OCI-LY7 (cell line): ENCODE results near the gene KCNH6. TPM values are rescaled to one million over a fixed set of nuclear protein-coding genes. Genes with fewer than 3 reads are reported as not detected.

ENCODE experiments used
- BruUV-seq: library from RNA; stranded (reverse); fragments of 400-500 nt; replicated peaks from 2 replicates; lab custom pipeline; 2021; lab: Mats Ljungman, UMichigan
- CTCF ChIA-PET: fragments of 300-600 bp; sonication (Branson Sonifier 250); formaldehyde crosslinking; loops from one replicate; lab custom pipeline; 2022; ENCODE audit warnings: antibody characterized with exemption; ENCODE audit not compliant: unreplicated experiment; lab: Charles Lee
- POLR2A ChIA-PET: fragments of 300-600 bp; sonication (Branson Sonifier 250); formaldehyde crosslinking; loops from one replicate; lab custom pipeline; 2022; ENCODE audit warnings: antibody characterized with exemption; lab: Charles Lee
- DNase-seq: peaks from one replicate; pipeline ENCODE4 v3.0.0-alpha.2; 2015; ENCODE audit warnings: low spot score
- H2AFZ ChIP-seq: fragments of 200-600 bp; sonication (generic), shearing (Covaris generic); 2 replicates; pipeline ENCODE4 v1.6.1; 2014; ENCODE audit warnings: mild to moderate bottlenecking, antibody characterized with exemption, low read length, moderate library complexity
- H3K27ac ChIP-seq: fragments of 200-600 bp; sonication (generic); 2 replicates; pipeline ENCODE4 v1.5.1; 2014; ENCODE audit warnings: mixed run types, low read depth, mild to moderate bottlenecking, moderate library complexity, low read length, inconsistent platforms; ENCODE audit not compliant: poor library complexity, severe bottlenecking
- H3K36me3 ChIP-seq: fragments of 200-600 bp; sonication (generic); 2 replicates; pipeline ENCODE4 v1.6.1; 2014; ENCODE audit warnings: mild to moderate bottlenecking, antibody characterized with exemption, low read length, moderate library complexity, mixed read lengths; ENCODE audit not compliant: insufficient read depth
- H3K4me1 ChIP-seq: fragments of 200-600 bp; sonication (generic); 2 replicates; pipeline ENCODE4 v1.5.1; 2014; ENCODE audit warnings: mild to moderate bottlenecking, low read length; ENCODE audit not compliant: insufficient read depth, poor library complexity, severe bottlenecking
- H3K4me2 ChIP-seq: fragments of 200-600 bp; sonication (generic); 2 replicates; pipeline ENCODE4 v1.6.1; 2014; ENCODE audit warnings: mild to moderate bottlenecking, low read length
- H3K4me3 ChIP-seq: fragments of 200-600 bp; sonication (generic); 2 replicates; pipeline ENCODE4 v1.5.1; 2014; ENCODE audit warnings: mild to moderate bottlenecking, low read depth, low read length; ENCODE audit not compliant: poor library complexity, severe bottlenecking
- H3K79me2 ChIP-seq: fragments of 200-600 bp; sonication (generic); 2 replicates; pipeline ENCODE4 v1.6.1; 2016; ENCODE audit warnings: low read depth, mild to moderate bottlenecking, low read length, moderate library complexity, mixed read lengths; ENCODE audit not compliant: insufficient read depth
- H3K9me2 ChIP-seq: fragments of 200-600 bp; sonication (generic); 2 replicates; pipeline ENCODE4 v1.6.1; 2016; ENCODE audit warnings: mild to moderate bottlenecking, low read length, mixed read lengths; ENCODE audit not compliant: insufficient read depth
- H3K9me3 ChIP-seq: fragments of 200-600 bp; sonication (generic); 2 replicates; pipeline ENCODE4 v1.6.1; 2014; ENCODE audit warnings: mild to moderate bottlenecking, mixed run types, low read length, mixed read lengths
- H4K20me1 ChIP-seq: fragments of 200-600 bp; sonication (generic); 2 replicates; pipeline ENCODE4 v1.6.1; 2014; ENCODE audit warnings: mild to moderate bottlenecking, antibody characterized with exemption, low read length, moderate library complexity, mixed read lengths; ENCODE audit not compliant: insufficient read depth
- EZH2phosphoT487 ChIP-seq: fragments of 200-600 bp; sonication (generic); IDR thresholded peaks from 2 replicates; pipeline ENCODE4 v1.6.1; 2018; ENCODE audit warnings: low read depth, borderline replicate concordance, mild to moderate bottlenecking, mixed run types, antibody characterized with exemption, low read length, moderate library complexity, mixed read lengths
- intact Hi-C: fragments of 100-400 bp; cut with micrococcal nuclease; formaldehyde crosslinking; loops from one replicate; pipeline ENCODE4 v1.10.0; 2022; ENCODE audit not compliant: unreplicated experiment
- small RNA-seq: library from RNA; depleted of rRNA; stranded (forward); fragments of <200 nt; gene quantifications from one replicate; pipeline ENCODE3, GENCODE V24; 2014
- total RNA-seq, 2 experiments: library from RNA; depleted of rRNA in 1 of 2; stranded (reverse); fragments of >200 nt in 1 of 2; shearing (Covaris generic) in 1 of 2; gene quantifications; 2 replicates each; pipeline ENCODE4 v1.2.3, GENCODE V29; 2014 to 2022
- TF ChIP-seq, protein P1 (sequence below): fragments of 200-600 bp; sonication (generic); conservative IDR thresholded peaks from 2 replicates; pipeline ENCODE4 v1.5.1; 2014; ENCODE audit warnings: mild to moderate bottlenecking, antibody characterized with exemption, low read length, moderate library complexity, mixed read lengths

The KCNH6 gene
- total RNA-seq, 2 experiments from 2014 or later, result not detected

DNA sequence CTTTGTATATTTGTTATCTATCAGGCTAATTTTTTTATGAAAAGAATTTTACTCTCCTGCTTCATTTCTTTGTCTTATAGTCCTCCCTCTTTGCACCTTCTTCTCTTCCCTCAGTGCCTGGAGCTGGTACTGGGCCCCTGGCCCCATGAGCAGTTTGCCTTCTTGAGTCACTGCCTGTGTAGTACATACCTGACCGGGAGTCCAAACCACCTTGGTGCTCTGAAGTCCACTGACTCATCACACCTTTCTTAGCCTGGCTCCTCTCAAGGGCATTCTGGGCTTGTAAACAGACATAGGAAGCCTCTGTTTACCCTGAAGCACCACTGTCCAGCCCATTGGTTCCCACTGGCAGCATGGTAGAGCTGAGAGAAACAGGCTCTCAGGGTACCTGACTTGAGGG is 66.5 kb downstream of the KCNH6 start:
- intact Hi-C loops, result no loop called here
- CTCF ChIA-PET, result no interaction called here
- Histone ChIP-seq H3K79me2 (no peaks in the 10 kb centered on the region), H3K9me2 (no peaks in the 10 kb centered on the region), H3K9me3 (no peaks in the 10 kb centered on the region), H3K27ac (no peak overlapping the region), H3K4me1 (no peaks in the 10 kb centered on the region), H3K36me3 (peaks cover 82% of the 10 kb centered on the region), H3K4me3 (no peak overlapping the region), H2AFZ (no peak overlapping the region), H4K20me1 (no peaks in the 10 kb centered on the region), H3K4me2 (no peak overlapping the region)
- no peak for TF ChIP-seq EZH2phosphoT487
- TF ChIP-seq, protein P1, sequence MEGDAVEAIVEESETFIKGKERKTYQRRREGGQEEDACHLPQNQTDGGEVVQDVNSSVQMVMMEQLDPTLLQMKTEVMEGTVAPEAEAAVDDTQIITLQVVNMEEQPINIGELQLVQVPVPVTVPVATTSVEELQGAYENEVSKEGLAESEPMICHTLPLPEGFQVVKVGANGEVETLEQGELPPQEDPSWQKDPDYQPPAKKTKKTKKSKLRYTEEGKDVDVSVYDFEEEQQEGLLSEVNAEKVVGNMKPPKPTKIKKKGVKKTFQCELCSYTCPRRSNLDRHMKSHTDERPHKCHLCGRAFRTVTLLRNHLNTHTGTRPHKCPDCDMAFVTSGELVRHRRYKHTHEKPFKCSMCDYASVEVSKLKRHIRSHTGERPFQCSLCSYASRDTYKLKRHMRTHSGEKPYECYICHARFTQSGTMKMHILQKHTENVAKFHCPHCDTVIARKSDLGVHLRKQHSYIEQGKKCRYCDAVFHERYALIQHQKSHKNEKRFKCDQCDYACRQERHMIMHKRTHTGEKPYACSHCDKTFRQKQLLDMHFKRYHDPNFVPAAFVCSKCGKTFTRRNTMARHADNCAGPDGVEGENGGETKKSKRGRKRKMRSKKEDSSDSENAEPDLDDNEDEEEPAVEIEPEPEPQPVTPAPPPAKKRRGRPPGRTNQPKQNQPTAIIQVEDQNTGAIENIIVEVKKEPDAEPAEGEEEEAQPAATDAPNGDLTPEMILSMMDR, result no peak
- no TSS peak for BruUV-seq
- POLR2A ChIA-PET, result no interaction called here
- no peak for DNase-seq

DNA sequence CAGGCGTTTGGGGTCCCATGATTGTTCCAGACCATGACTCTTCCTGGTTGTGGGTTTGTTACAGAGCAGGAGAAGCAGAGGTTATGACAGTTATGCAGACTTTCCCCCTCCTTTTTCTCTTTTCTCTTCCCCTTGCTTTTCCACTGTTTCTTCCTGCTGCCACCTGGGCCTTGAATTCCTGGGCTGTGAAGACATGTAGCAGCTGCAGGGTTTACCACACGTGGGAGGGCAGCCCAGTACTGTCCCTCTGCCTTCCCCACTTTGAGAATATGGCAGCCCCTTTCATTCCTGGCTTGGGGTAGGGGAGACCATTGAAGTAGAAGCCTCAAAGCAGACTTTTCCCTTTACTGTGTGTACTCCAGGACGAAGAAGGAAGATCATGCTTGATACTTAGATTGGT is 69.6 kb downstream of the KCNH6 start:
- no peak overlapping the region for H3K4me3 ChIP-seq
- peaks cover 58% of the 10 kb centered on the region for H3K36me3 ChIP-seq
- no peaks in the 10 kb centered on the region for H4K20me1 ChIP-seq
- TF ChIP-seq, protein P1, result no peak
- TF ChIP-seq EZH2phosphoT487, result no peak
- DNase-seq, result no peak
- H3K9me3 ChIP-seq, result no peaks in the 10 kb centered on the region
- H3K4me2 ChIP-seq, result no peak overlapping the region
- ChIA-PET POLR2A (interaction anchor here (0.7 kb wide), 1 partner anchor 1679 kb away, joined by 3 read pairs; no protein-coding TSS in a partner anchor), CTCF (no interaction called here)
- BruUV-seq, result no TSS peak
- intact Hi-C loops, result no loop called here
- no peaks in the 10 kb centered on the region for H3K9me2 ChIP-seq
- no peaks in the 10 kb centered on the region for H3K79me2 ChIP-seq
- no peak overlapping the region for H2AFZ ChIP-seq
- H3K4me1 ChIP-seq, result no peaks in the 10 kb centered on the region
- no peak overlapping the region for H3K27ac ChIP-seq

DNA sequence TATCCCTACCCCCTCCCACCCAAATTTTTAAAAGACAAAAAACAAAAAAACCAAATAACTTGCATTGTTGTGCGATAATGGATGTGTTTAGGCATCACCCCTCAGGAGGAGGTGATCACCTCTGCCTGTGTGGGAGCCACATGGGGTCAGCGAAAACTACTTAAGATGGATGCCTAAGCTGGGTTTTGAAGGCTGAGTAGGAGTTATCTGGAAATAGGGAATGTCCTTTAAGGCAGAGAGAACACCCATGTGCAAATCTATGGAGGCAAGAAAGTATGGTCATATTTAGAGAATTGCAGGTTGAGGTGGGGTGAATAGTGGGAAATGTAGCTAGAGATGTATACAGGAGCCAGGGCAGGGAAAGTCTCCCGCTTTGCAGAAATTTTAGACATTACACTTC is 72.0 kb downstream of the KCNH6 start:
- Histone ChIP-seq H3K27ac (no peak overlapping the region), H3K36me3 (peaks cover 35% of the 10 kb centered on the region), H4K20me1 (no peaks in the 10 kb centered on the region), H3K9me2 (no peaks in the 10 kb centered on the region), H3K79me2 (no peaks in the 10 kb centered on the region), H2AFZ (no peak overlapping the region), H3K9me3 (no peaks in the 10 kb centered on the region), H3K4me1 (peaks cover 2% of the 10 kb centered on the region), H3K4me3 (no peak overlapping the region), H3K4me2 (no peak overlapping the region)
- intact Hi-C loops, result no loop called here
- ChIA-PET CTCF (no interaction called here), POLR2A (interaction anchor here (0.6 kb wide), 1 partner anchor 1385 kb away, joined by 3 read pairs; no protein-coding TSS in a partner anchor)
- TF ChIP-seq, protein P1, result no peak
- DNase-seq, result no peak
- no TSS peak for BruUV-seq

Small RNAs within 50 kb of the gene (small RNA-seq; reads per million reads assigned to genes)
- not detected for gene RNU6-288P

Other genes starting within 250 kb of the KCNH6 start
- gene CYB561, start 77.1 kb upstream of the KCNH6 start, total RNA-seq (2014; rRNA removed; shearing (Covaris generic)), result not detected in 2 replicates
- gene CYB561, start 77.1 kb upstream of the KCNH6 start, total RNA-seq (2022), result not detected in 2 replicates
- gene ACE, start 46.3 kb upstream of the KCNH6 start, total RNA-seq (2014; rRNA removed; shearing (Covaris generic)), result 0.33 and 2.3 TPM in 2 replicates
- 3.6 and 5.1 TPM in 2 replicates for gene ACE, start 46.3 kb upstream of the KCNH6 start, total RNA-seq (2022)
- gene DCAF7, start 27.1 kb downstream of the KCNH6 start, total RNA-seq (2014; rRNA removed; shearing (Covaris generic)), result 35.4 and 46.4 TPM in 2 replicates
- gene DCAF7, start 27.1 kb downstream of the KCNH6 start, total RNA-seq (2022), result 121 and 133 TPM in 2 replicates
- gene TACO1, start 77.5 kb downstream of the KCNH6 start, total RNA-seq (2014; rRNA removed; shearing (Covaris generic)), result 13.4 and 16.2 TPM in 2 replicates
- gene TACO1, start 77.5 kb downstream of the KCNH6 start, total RNA-seq (2022), result 26.0 and 28.8 TPM in 2 replicates
- gene MAP3K3, start 99.1 kb downstream of the KCNH6 start, total RNA-seq (2014; rRNA removed; shearing (Covaris generic)), result 16.5 and 26.0 TPM in 2 replicates
- gene MAP3K3, start 99.1 kb downstream of the KCNH6 start, total RNA-seq (2022), result 28.6 and 29.0 TPM in 2 replicates
- 406 and 428 TPM in 2 replicates for gene LIMD2, start 176.8 kb downstream of the KCNH6 start, total RNA-seq (2014; rRNA removed; shearing (Covaris generic))
- 286 and 306 TPM in 2 replicates for gene LIMD2, start 176.8 kb downstream of the KCNH6 start, total RNA-seq (2022)
- gene STRADA, start 218.4 kb downstream of the KCNH6 start, total RNA-seq (2014; rRNA removed; shearing (Covaris generic)), result 31.9 and 37.2 TPM in 2 replicates
- 68.0 and 80.3 TPM in 2 replicates for gene STRADA, start 218.4 kb downstream of the KCNH6 start, total RNA-seq (2022)